Endometrium (tissue), 2 donors: ENCODE results near the gene CROCC.

Experiments used
- FAIRE-seq: peaks from 2 replicates; lab custom pipeline; 2012; peaks lifted over from hg19 to GRCh38; lab: Jason Lieb, UNC
- donor health status: control.
- donor health status: control.

Gene CROCC

GRCh38 chr1:17011439-17012307, 89.9 kb downstream of the CROCC start, which contains the start of gene ATP13A2:
ATP13A2 (minus strand) TSS chr1:17011928; CDS start chr1:17011738, 190 bp downstream.
- FAIRE-seq, result no peak

GRCh38 chr1:17012775-17013490, 91.2 kb downstream of the CROCC start:
- FAIRE-seq, result no peak

- FAIRE-seq, result no peak
These were observed 92.0 kb downstream of the CROCC start for GRCh38 chr1:17013491-17014320.

GRCh38 chr1:17014671-17015567, 93.2 kb downstream of the CROCC start:
- FAIRE-seq, result no peak

- no peak for FAIRE-seq
These were observed 94.6 kb downstream of the CROCC start for GRCh38 chr1:17016317-17016661.

GRCh38 chr1:17017435-17017834, 95.7 kb downstream of the CROCC start:
- no peak for FAIRE-seq

GRCh38 chr1:17018849-17019248, 97.1 kb downstream of the CROCC start:
- FAIRE-seq, result no peak

GRCh38 chr1:17020502-17020901, 98.8 kb downstream of the CROCC start:
- FAIRE-seq, result no peak

GRCh38 chr1:17021896-17022295, 100.2 kb downstream of the CROCC start:
- FAIRE-seq, result no peak
